ENCODE results near the gene RNF144B.

DNA sequence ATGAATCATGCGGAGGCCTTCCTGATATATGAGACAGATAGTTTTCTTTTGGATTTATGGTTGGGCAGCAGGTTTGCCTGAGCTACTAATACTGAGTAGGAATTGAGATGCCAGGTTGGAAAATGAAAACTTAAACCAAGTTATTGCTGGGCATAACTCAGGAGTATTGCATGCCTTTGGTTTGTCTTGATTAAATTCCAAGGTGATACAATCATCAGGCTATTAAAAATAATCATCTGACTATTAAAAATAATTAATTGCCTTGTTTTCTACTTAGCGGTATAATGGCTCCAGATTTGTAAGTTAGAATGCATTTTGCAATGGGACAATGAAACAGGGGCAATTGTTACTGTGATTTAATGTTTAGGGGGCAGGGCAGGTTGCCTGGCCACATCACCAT is 15.5 kb upstream of the RNF144B start:
- TF ChIP-seq ZNF777 (CRISPR knock-in tag; IDR thresholded peaks at IDR 0.05) (no peak), ZNF670 (CRISPR knock-in tag; IDR thresholded peaks at IDR 0.05; ENCODE audit: borderline replicate concordance) (no peak), KDM1A (CRISPR knock-in tag; IDR thresholded peaks at IDR 0.05) (no peak), ZNF138 (CRISPR knock-in tag; IDR thresholded peaks at IDR 0.05; ENCODE audit: low read depth) (no peak), ZNF629 (CRISPR knock-in tag; conservative IDR thresholded peaks at IDR 0.05) (no peak), ZBTB8A (CRISPR knock-in tag; IDR thresholded peaks at IDR 0.05; ENCODE audit: borderline replicate concordance, low read depth) (no peak)
